ENCODE data around the gene CNGA1. TPM values are rescaled to one million over a fixed set of nuclear protein-coding genes. Genes with fewer than 3 reads are reported as not detected.
A peak's percentile ranks its signal among the peaks of the same experiment; 100 is the strongest.

CNGA1 gene
- total RNA-seq = 1 to 10 TPM in 3 of 4 donors, not detected in 1; 1.1 to 1.7 (median 1.4) TPM

DNA sequence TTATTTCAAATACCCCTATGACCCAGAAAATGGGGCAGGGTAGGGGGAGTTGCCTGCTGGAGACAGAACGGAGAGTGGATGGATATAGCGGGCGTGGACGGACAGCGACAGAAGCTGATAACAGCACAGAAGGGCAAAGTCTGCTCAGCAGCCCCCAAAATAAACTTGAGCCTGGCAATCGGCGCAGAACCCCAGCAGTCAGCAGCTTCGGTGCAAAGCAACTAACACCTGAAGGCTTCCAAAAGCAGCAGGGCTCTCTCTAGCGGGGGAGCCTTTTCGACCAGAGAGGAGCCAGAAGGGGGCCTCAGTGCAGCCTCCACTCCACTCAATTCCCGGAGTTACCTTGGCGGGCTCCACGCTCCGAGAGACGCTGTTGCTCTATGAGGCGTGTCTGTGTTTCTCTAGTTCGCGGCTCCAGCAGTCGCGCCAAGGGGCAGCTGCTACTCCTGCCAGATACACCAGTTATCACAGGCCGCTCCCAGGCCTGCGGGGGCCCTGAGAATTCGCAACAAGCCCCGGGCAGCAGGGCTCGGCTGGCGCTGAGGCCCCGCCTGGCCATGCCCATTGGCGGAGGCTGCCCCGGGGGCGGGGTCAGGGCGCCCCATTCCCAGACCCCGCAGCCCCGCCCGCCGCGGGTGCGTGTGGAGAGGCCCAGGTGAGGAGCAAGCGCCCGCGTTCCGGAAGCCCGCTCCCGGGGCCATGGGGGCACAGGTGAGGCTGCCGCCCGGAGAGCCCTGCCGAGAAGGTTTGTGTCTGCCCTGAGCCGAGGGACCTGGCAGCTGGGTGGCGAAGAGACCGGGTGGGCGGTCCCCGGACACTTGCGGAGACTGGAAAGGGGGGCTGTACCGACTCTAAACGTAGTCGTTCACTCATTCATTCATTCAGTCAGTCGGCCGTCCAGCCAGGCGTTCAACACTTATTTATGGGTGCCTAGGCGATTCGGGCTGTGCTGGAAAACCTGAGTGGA is at the start of gene CNGA1, which contains the start of gene NIPAL1:
Gene CNGA1, minus strand, starts transcription at position 541 of the 967 bp plus-strand sequence. CDS start 63,992 bp downstream, outside the sequence.
Gene NIPAL1, plus strand, starts transcription at position 632 of the 967 bp plus-strand sequence. Its CDS starts 68 bp downstream, at position 700.
- peak; percentile 48 for DNase-seq (ENCODE audit: low spot score)
- TF ChIP-seq, protein P1, sequence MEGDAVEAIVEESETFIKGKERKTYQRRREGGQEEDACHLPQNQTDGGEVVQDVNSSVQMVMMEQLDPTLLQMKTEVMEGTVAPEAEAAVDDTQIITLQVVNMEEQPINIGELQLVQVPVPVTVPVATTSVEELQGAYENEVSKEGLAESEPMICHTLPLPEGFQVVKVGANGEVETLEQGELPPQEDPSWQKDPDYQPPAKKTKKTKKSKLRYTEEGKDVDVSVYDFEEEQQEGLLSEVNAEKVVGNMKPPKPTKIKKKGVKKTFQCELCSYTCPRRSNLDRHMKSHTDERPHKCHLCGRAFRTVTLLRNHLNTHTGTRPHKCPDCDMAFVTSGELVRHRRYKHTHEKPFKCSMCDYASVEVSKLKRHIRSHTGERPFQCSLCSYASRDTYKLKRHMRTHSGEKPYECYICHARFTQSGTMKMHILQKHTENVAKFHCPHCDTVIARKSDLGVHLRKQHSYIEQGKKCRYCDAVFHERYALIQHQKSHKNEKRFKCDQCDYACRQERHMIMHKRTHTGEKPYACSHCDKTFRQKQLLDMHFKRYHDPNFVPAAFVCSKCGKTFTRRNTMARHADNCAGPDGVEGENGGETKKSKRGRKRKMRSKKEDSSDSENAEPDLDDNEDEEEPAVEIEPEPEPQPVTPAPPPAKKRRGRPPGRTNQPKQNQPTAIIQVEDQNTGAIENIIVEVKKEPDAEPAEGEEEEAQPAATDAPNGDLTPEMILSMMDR (IDR thresholded peaks at IDR 0.05) = no peak

DNA sequence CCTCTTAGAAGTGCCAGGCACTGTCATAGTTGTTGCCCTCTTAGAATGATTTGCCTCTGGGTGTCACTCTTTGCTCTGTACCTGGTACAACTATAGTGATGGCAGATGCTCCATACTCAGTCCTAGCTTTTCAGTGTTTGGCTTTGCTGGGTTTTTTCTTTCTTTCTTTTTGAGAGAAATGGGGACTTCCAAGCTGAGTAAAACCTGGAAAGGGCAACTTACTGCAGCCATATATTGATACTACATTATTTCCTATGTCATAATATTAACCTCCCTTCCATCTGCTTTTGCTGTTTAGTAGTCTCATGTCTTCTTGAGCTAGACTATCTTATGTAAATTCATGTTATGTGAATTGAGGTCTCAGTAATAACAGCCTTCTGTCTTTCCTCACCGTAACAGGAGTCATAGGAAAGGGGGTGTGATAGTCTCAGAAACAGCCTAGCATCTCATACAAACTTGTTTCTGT is 49.1 kb upstream of the CNGA1 start:
- ATAC-seq (ENCODE audit: low FRiP score) (no peak), DNase-seq (ENCODE audit: low spot score) (no peak)
- TF ChIP-seq, protein P1 (IDR thresholded peaks at IDR 0.05) = no peak

More for the DNA sequence above, at the start of gene CNGA1, which contains the start of gene NIPAL1:
- ATAC-seq (ENCODE audit: low FRiP score) = peak; percentile 96

DNA sequence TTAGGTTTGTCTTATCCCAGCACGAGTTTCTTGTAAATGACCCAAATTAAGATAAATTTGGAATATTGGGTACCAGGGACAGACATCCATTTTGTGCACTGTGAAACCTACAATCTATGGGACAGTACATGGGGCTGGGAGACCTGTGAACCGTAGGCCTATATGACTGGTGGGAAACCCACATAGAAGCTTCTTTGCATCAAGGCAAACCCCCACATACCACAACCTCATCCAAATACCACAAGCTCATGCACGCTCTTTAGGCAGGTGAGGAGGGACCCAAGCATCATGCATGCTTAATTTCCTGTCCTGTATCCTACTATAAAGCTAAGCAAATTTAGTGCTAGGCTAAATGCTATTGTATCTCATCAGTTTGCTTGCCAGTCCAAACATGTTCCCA is 47.9 kb upstream of the CNGA1 start:
- TF ChIP-seq, protein P1 (IDR thresholded peaks at IDR 0.05) = no peak
- ATAC-seq (ENCODE audit: low FRiP score) (no peak), DNase-seq (ENCODE audit: low spot score) (no peak)

DNA sequence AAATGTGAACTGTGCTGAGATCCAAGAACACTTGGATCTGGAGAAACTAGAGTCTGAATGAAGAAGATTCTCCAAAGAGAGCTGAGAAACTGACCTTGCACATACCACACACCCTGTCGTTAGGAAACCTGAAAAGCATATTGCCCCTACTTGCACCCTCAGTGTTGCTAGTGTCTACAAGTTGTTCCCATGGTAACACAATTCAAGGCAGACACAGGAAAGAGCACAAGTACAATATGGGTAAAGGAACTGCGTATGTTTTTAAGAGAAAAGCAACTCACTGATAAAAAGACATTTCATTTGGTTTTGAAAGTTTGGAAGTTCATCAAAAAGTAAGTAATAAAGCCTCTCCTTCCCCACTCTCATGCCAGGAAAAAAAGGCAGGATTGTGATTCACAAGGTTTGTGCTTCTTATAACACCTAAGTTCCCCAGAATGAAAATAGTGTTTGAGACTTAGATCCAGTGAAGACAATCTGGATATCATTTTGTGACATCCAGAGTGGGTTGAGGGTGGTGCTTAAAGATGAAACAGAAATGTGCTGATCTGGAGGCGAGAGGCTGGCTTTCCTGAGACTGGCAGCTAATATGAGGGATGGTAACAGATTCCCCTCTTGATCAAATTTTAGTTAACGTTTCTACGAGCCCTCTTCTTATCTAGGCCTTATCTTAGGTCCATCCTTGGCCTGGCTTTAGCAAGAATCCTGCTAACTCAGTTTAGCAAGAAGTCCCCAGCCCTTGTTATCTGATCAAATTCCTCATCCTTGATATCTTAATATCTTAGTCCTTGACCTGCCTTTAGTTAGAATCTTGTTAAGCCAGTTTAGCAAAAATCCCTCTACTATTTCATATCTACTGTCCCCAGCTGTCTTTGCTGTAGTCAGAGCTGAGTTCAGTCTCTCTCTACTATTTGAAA is 42.4 kb upstream of the CNGA1 start:
- TF ChIP-seq, protein P1 (IDR thresholded peaks at IDR 0.05) = no peak
- DNase-seq (ENCODE audit: low spot score) (no peak), ATAC-seq (ENCODE audit: low FRiP score) (no peak)

DNA sequence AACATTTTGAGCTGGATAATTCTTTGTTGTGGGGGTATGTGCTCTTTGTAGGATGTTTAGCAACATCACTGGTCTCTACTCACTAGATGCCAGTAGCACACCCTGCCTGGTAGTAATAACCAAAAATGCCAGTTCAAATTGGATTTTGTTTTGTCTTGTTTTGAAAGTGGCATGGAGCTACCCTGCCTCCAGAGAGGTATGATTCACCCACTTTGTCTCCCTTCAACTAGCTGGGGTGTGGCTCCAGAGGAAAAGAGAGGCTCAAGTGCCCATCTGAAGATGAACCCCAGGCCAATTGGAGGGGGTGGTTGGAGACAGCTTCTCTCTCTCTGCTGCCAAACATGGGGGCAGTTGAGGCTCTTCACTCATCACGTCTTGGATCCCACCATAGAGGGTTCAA is 34.6 kb upstream of the CNGA1 start:
- DNase-seq (ENCODE audit: low spot score) = no peak
- no peak for ATAC-seq (ENCODE audit: low FRiP score)
- TF ChIP-seq, protein P1 (IDR thresholded peaks at IDR 0.05) = no peak

DNA sequence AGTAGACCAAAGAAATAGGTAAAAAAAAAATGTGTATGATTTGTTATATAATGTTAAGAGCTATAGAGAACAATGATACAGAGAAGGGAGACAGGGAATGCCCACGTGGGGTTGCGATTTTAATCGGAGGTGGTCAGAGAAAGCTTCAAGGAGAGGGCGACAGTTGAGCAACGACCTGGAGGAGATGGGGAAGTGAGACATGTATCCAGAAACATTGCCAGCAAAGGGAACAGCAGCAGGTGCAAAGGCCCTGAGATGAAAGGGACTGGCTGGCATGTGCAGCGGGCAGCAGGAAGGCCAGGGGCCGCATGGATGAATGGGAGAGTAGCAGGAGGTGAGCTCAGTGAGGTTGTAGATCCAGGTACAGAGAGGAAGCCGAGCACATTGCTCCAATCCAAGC is 33.0 kb upstream of the CNGA1 start:
- DNase-seq (ENCODE audit: low spot score) (no peak), ATAC-seq (ENCODE audit: low FRiP score) (no peak)
- TF ChIP-seq, protein P1 (IDR thresholded peaks at IDR 0.05) = no peak
